Breast epithelium (tissue), 4 donors: ENCODE results near the gene TXN2. TPM values are rescaled to one million over a fixed set of nuclear protein-coding genes. Genes with fewer than 3 reads are reported as not detected.

Experiments
- DNase-seq, 2 donors: peaks; one replicate each; pipeline ENCODE4 v3.0.0-alpha.2; 2019; ENCODE audit warnings: low spot score in 2 of 2
- H3K27ac ChIP-seq, 2 donors: fragments of 200-600 bp; sonication (generic) in 1 of 2; one replicate each; pipeline ENCODE4 v1.5.1; 2016 to 2019; ENCODE audit warnings: mild to moderate bottlenecking in 1 of 2
- H3K27me3 ChIP-seq, 2 donors: fragments of 200-600 bp; sonication (generic) in 1 of 2; one replicate each; pipeline versions ENCODE4 v1.5.1 to v1.6.0; 2017 to 2019; ENCODE audit warnings: control low read depth in 1 of 2, mild to moderate bottlenecking in 1 of 2
- H3K36me3 ChIP-seq: fragments of 200-600 bp; one replicate; pipeline ENCODE4 v1.5.1; 2019
- H3K4me1 ChIP-seq, 2 donors: fragments of 200-600 bp; sonication (generic); one replicate each; pipeline ENCODE4 v1.5.1; 2016 to 2019; ENCODE audit warnings: control low read depth in 1 of 2
- H3K4me3 ChIP-seq, 3 donors: fragments of 200-600 bp; sonication (generic); 1 replicate in 2 of 3; 2 replicates in 1 of 3; pipeline ENCODE4 v1.5.1; 2016 to 2019; ENCODE audit warnings: mild to moderate bottlenecking in 3 of 3, moderate library complexity in 2 of 3
- H3K9me3 ChIP-seq, 2 donors: fragments of 200-600 bp; sonication (generic) in 1 of 2; one replicate each; pipeline ENCODE4 v1.5.1; 2016 to 2019; ENCODE audit warnings: control low read depth in 1 of 2
- CTCF ChIP-seq, 3 donors: fragments of 450-650 bp; IDR thresholded peaks; one replicate each; pipeline ENCODE4 v1.5.1; 2016 to 2017; ENCODE audit warnings: antibody characterized with exemption in 3 of 3, mild to moderate bottlenecking in 3 of 3, moderate library complexity in 3 of 3
- POLR2A ChIP-seq: fragments of 450-650 bp; IDR thresholded peaks from one replicate; pipeline ENCODE4 v1.6.1; 2016; ENCODE audit warnings: antibody characterized with exemption, mild to moderate bottlenecking, moderate library complexity
- POLR2AphosphoS5 ChIP-seq, 3 donors: sonication (generic); formaldehyde crosslinking; IDR thresholded peaks; one replicate each; pipeline ENCODE4 v1.6.1; 2017; ENCODE audit warnings: antibody characterized with exemption in 3 of 3
- intact Hi-C: fragments of 100-400 bp; cut with DNase I; formaldehyde crosslinking; loops from one replicate; pipeline ENCODE4 v1.15.1; 2023; ENCODE audit warnings: low total_unique reads
- total RNA-seq, 3 donors: library from RNA; depleted of rRNA; stranded (reverse); fragments of >200 nt; gene quantifications; one replicate each; pipeline ENCODE4 v1.1.0, GENCODE V29; 2016

The TXN2 gene
- total RNA-seq, 3 donors from 2014 or later = 52.3 to 71.1 (median 58.1) TPM

- H3K27me3 ChIP-seq = no peaks in the 10 kb centered on the region
- peaks cover 2 to 38% of the 10 kb centered on the region in 2 donors for H3K4me1 ChIP-seq
- DNase-seq = peak in 1 of 2 donors; percentile 61
- TF ChIP-seq POLR2A = no peak
- no peak for TF ChIP-seq CTCF (IDR thresholded peaks at IDR 0.05)
- TF ChIP-seq POLR2AphosphoS5 (IDR thresholded peaks at IDR 0.05) = peak in 2 of 3 donors; percentile 14 to 54
- no peaks in the 10 kb centered on the region for H3K36me3 ChIP-seq
- intact Hi-C loops = no loop called here
- H3K27ac ChIP-seq = peak overlapping the region; percentile 93 to 98
- no peak overlapping the region for H3K4me3 ChIP-seq
- H3K9me3 ChIP-seq = no peaks in the 10 kb centered on the region
These were observed 13.5 kb downstream of the TXN2 start for GRCh38 chr22:36467946-36468345.

GRCh38 chr22:36467042-36467810, 14.2 kb downstream of the TXN2 start:
- Histone ChIP-seq H3K27me3 (no peaks in the 10 kb centered on the region), H3K4me3 (no peak overlapping the region), H3K27ac (peak overlapping the region; percentile 93 to 98), H3K9me3 (no peaks in the 10 kb centered on the region), H3K36me3 (no peaks in the 10 kb centered on the region), H3K4me1 (peaks cover 2 to 41% of the 10 kb centered on the region in 2 donors)
- no peak for DNase-seq
- intact Hi-C loops = no loop called here
- no peak for TF ChIP-seq POLR2AphosphoS5 (IDR thresholded peaks at IDR 0.05)
- no peak for TF ChIP-seq POLR2A
- TF ChIP-seq CTCF (IDR thresholded peaks at IDR 0.05) = no peak

GRCh38 chr22:36466258-36466657, 15.2 kb downstream of the TXN2 start:
- intact Hi-C loops = no loop called here

GRCh38 chr22:36465232-36466021, 16.0 kb downstream of the TXN2 start:
- DNase-seq = peak; percentile 94 to 97
- peaks cover 2 to 54% of the 10 kb centered on the region in 2 donors for H3K4me1 ChIP-seq
- peak overlapping the region; percentile 93 to 98 for H3K27ac ChIP-seq
- no peaks in the 10 kb centered on the region for H3K36me3 ChIP-seq
- TF ChIP-seq CTCF (IDR thresholded peaks at IDR 0.05) = peak in 1 of 3 donors; percentile 9
- TF ChIP-seq POLR2AphosphoS5 (IDR thresholded peaks at IDR 0.05) = peak; percentile 57 to 86 (median 73)
- TF ChIP-seq POLR2A = no peak
- H3K9me3 ChIP-seq = no peaks in the 10 kb centered on the region
- no peaks in the 10 kb centered on the region for H3K27me3 ChIP-seq
- no peak overlapping the region for H3K4me3 ChIP-seq
- intact Hi-C loops = no loop called here

More at GRCh38 chr22:36466258-36466657, 15.2 kb downstream of the TXN2 start:
- H3K9me3 ChIP-seq = no peaks in the 10 kb centered on the region
- TF ChIP-seq POLR2AphosphoS5 (IDR thresholded peaks at IDR 0.05) (no peak), CTCF (IDR thresholded peaks at IDR 0.05) (no peak), POLR2A (no peak)
- peak overlapping the region; percentile 93 to 98 for H3K27ac ChIP-seq
- no peaks in the 10 kb centered on the region for H3K27me3 ChIP-seq
- no peaks in the 10 kb centered on the region for H3K36me3 ChIP-seq
- DNase-seq = no peak
- no peak overlapping the region for H3K4me3 ChIP-seq
- H3K4me1 ChIP-seq = peaks cover 2 to 51% of the 10 kb centered on the region in 2 donors
